Measurements from ENCODE around the gene MOG. TPM values are rescaled to one million over a fixed set of nuclear protein-coding genes. Genes with fewer than 3 reads are reported as not detected.

The MOG gene
- total RNA-seq, 1 donor from 2014 or later = not detected

- Mint-ChIP-seq H3K4me1 (ENCODE audit: low read depth) (no peaks in the 10 kb centered on the region), H3K9me3 (ENCODE audit: low read depth) (peaks cover 4% of the 10 kb centered on the region), H3K27me3 (no peaks in the 10 kb centered on the region), H3K4me3 (ENCODE audit: low read depth) (no peak overlapping the region), H3K36me3 (ENCODE audit: insufficient read depth) (no peaks in the 10 kb centered on the region), H3K27ac (no peak overlapping the region)
- no peak for TF ChIP-seq CTCF (IDR thresholded peaks at IDR 0.05; ENCODE audit: unreplicated experiment)
- DNase-seq (ENCODE audit: low spot score, unreplicated experiment) = no peak
Observed at GRCh38 chr6:29694637-29695036, 37.7 kb downstream of the MOG start.

DNA sequence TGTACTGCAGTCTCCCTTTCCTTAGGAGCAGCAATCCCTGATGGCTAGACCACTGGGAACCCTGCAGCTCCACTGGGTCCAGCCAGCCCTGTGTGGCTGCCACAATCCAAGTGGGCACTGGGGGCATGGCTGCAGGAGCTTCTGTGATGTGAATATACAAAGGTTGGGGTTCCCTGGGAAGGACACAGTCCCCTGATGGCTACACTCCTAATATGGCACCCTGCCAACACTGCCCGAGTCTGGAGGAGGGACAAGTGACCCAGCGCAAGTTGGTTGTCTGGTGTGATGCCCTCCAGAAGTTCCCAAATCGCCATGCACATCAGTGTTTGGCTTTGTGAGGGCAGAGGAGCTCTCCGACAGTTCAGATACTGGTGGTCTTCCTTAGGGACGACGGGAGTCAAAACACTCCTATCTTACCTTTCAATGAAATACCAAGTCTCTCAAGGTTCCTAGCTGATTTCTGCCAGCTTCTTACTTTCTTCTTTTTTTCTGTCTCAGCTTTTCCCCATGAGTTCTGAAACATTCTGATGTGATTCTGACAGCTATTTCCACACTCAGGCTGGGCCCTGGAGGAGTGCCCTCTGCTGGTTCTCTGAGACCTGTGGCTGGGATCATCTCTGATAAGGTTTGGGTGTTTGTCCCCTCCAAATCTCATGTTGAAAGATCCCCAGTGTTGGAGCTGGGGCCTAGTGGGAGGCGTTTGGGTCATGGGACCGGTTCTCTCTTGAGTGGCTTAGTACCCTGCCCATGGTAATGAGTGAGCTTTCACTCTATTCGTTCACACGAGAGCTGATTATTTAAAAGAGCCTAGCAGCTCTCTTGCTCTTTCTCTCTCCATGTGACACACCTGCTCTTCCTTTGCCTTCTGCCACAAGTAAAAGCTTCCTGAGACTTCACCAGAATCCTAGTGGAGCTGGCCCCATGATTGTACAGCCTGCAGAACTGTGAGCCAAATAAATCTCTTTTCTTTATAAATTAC is 39.5 kb downstream of the MOG start:
- no peak overlapping the region for H3K27ac Mint-ChIP-seq
- H3K4me1 Mint-ChIP-seq (ENCODE audit: low read depth) = no peaks in the 10 kb centered on the region
- H3K27me3 Mint-ChIP-seq = no peaks in the 10 kb centered on the region
- DNase-seq (ENCODE audit: low spot score, unreplicated experiment) = no peak
- H3K36me3 Mint-ChIP-seq (ENCODE audit: insufficient read depth) = no peaks in the 10 kb centered on the region
- peak; percentile 52 for TF ChIP-seq CTCF (IDR thresholded peaks at IDR 0.05; ENCODE audit: unreplicated experiment)
- peaks cover 4% of the 10 kb centered on the region for H3K9me3 Mint-ChIP-seq (ENCODE audit: low read depth)
- H3K4me3 Mint-ChIP-seq (ENCODE audit: low read depth) = no peak overlapping the region

- Mint-ChIP-seq H3K4me1 (ENCODE audit: low read depth) (no peaks in the 10 kb centered on the region), H3K36me3 (ENCODE audit: insufficient read depth) (no peaks in the 10 kb centered on the region), H3K27ac (no peak overlapping the region), H3K9me3 (ENCODE audit: low read depth) (no peaks in the 10 kb centered on the region), H3K27me3 (peaks cover 54% of the 10 kb centered on the region), H3K4me3 (ENCODE audit: low read depth) (no peak overlapping the region)
- TF ChIP-seq CTCF (IDR thresholded peaks at IDR 0.05; ENCODE audit: unreplicated experiment) = peak; percentile 77
- peak; percentile 65 for DNase-seq (ENCODE audit: low spot score, unreplicated experiment)
Observed at GRCh38 chr6:29702519-29703103, 45.7 kb downstream of the MOG start.

DNA sequence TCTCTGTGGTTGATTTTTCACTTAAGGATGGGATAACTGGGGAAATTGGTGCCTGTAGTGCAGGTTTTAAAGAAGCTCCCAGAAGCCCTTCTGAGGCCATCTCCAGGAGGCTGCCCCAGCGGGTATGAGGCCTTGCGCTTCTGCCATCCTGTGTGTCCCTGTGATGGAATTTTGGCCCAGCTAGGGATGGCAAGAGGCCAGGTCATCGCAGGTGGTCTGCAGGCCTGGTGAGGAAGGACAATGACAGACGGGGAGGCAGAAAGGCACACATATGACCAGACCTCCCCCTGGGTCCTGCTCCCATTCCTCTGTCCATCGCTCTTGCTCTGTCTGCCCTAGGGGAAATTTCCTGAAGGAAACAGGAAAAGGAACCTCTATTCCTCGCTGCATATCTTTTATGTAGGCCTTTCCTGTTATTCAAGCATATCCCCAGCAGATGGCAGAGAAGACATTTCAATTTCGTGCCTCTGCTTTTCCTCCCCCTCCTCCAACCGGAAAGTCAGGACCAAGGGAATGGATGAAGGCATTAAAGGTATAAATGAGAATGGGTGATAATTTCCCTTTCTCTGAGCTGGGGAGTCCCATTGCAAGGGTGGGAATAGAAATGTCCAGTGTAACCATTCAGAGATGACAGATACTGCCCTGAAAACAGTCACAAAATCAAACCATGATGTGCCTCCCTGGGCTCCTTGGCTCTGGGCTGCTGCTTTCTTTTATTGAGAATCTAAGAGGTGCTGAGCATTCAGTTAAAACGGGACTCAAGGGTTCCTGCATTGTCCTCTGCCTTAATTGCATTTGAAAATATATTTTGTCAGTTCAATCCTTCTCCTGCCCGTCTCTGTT is 48.7 kb downstream of the MOG start:
- peak; percentile 60 for TF ChIP-seq CTCF (IDR thresholded peaks at IDR 0.05; ENCODE audit: unreplicated experiment)
- Mint-ChIP-seq H3K4me1 (ENCODE audit: low read depth) (no peaks in the 10 kb centered on the region), H3K36me3 (ENCODE audit: insufficient read depth) (no peaks in the 10 kb centered on the region), H3K9me3 (ENCODE audit: low read depth) (no peaks in the 10 kb centered on the region), H3K4me3 (ENCODE audit: low read depth) (no peak overlapping the region), H3K27ac (no peak overlapping the region), H3K27me3 (peaks cover 76% of the 10 kb centered on the region)
- DNase-seq (ENCODE audit: low spot score, unreplicated experiment) = no peak

All from progenitor cell of endocrine pancreas (in vitro differentiated cells).